Thoracic aorta (tissue), 2 donors: ENCODE results near the gene PABPC1L2A. TPM values are rescaled to one million over a fixed set of nuclear protein-coding genes. Genes with fewer than 3 reads are reported as not detected.
"Not testable (repeated sequence)": the region's sequence is repeated elsewhere in the genome, so short reads cannot be mapped to it uniquely, and the experiment has no call there.

ENCODE experiments used
- ATAC-seq: fragments of 150-250 bp; one replicate; pipeline ENCODE4 v1.8.0; 2017; ENCODE audit warnings: low read depth; ENCODE audit not compliant: insufficient number of reproducible peaks, low FRiP score
- DNase-seq: peaks from one replicate; pipeline ENCODE4 v3.0.0-alpha.2; 2020; ENCODE audit warnings: low spot score
- H3K27ac ChIP-seq, 2 donors: fragments of 200-600 bp; sonication (generic); 1 replicate in 1 of 2; 2 replicates in 1 of 2; pipeline ENCODE4 v1.5.1; 2016; ENCODE audit warnings: mild to moderate bottlenecking in 2 of 2, moderate library complexity in 2 of 2
- H3K27me3 ChIP-seq: fragments of 200-600 bp; sonication (generic); replicated peaks from 2 replicates; pipeline ENCODE4 v1.6.0; 2016; ENCODE audit warnings: mild to moderate bottlenecking; ENCODE audit not compliant: insufficient read depth
- H3K36me3 ChIP-seq: fragments of 200-600 bp; sonication (generic); one replicate; pipeline ENCODE4 v1.5.1; 2016
- H3K4me1 ChIP-seq, 2 donors: fragments of 200-600 bp; sonication (generic); 1 replicate in 1 of 2; 2 replicates in 1 of 2; pipeline versions ENCODE4 v1.5.1 to v1.6.0; 2016; ENCODE audit warnings: low read depth in 2 of 2, mild to moderate bottlenecking in 1 of 2; ENCODE audit not compliant: control insufficient read depth in 1 of 2
- H3K4me3 ChIP-seq: fragments of 200-600 bp; sonication (generic); 2 replicates; pipeline ENCODE4 v1.5.1; 2016; ENCODE audit warnings: mild to moderate bottlenecking
- H3K9me3 ChIP-seq: fragments of 200-600 bp; sonication (generic); 2 replicates; pipeline ENCODE4 v1.5.1; 2016
- CTCF ChIP-seq: fragments of 200-600 bp; sonication (generic); IDR thresholded peaks from one replicate; pipeline ENCODE4 v1.5.1; 2019; ENCODE audit warnings: antibody characterized with exemption
- total RNA-seq, 2 donors: library from RNA; depleted of rRNA; stranded (reverse); fragments of >200 nt; gene quantifications; one replicate each; pipeline versions ENCODE4 v1.1.0 to v1.2.3, GENCODE V29; 2016

Gene PABPC1L2A
- total RNA-seq, 2 donors from 2014 or later, result not detected

DNA sequence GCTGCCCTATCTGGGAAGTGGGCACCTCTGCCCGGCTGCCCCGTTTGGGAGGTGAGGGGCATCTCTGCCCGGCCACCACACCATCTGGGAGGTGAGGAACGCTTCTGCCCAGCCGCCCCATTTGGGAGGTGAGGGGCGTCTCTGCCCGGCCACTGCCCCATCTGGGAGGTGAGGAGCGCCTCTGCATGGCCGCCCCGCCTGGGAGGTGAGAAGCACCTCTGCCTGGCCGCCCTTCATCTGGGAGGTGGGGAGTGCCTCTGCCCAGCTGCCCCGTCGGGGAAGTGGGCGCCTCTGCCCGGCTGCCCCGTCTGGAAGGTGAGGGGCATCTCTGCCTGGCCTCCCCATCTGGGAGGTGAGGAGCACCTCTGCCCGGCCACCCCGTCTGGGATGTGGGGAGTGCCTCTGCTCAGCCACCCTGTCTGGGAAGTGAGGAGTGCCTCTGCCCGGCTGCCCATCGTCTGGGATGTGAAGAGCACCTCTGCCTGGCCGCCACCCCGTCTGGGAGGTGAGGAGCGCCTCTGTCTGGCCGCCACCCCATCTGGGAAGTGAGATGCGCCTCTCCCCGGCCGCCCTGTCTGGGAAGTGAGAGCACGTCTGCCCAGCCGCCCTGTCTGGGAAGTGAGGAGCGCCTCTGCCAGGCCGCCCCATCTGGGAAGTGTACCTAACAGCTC is 9.8 kb downstream of the PABPC1L2A start:
- H3K27ac ChIP-seq, result no peak overlapping the region
- H3K4me3 ChIP-seq, result no peak overlapping the region
- ATAC-seq (no peak), DNase-seq (no peak)
- no peak for TF ChIP-seq CTCF
- H3K4me1 ChIP-seq, result no peaks in the 10 kb centered on the region
- no peaks in the 10 kb centered on the region for H3K36me3 ChIP-seq
- H3K9me3 ChIP-seq, result no peaks in the 10 kb centered on the region
- H3K27me3 ChIP-seq, result no peaks in the 10 kb centered on the region

- no peaks in the 10 kb centered on the region for H3K4me1 ChIP-seq
- TF ChIP-seq CTCF, result no peak
- no peaks in the 10 kb centered on the region for H3K9me3 ChIP-seq
- no peak overlapping the region for H3K27ac ChIP-seq
- no peak for DNase-seq
- H3K27me3 ChIP-seq, result no peaks in the 10 kb centered on the region
- no peaks in the 10 kb centered on the region for H3K36me3 ChIP-seq
- no peak for ATAC-seq
- no peak overlapping the region for H3K4me3 ChIP-seq
Measured at GRCh38 chrX:73068467-73069364, 10.6 kb downstream of the PABPC1L2A start.

GRCh38 chrX:73067761-73068466 is 11.4 kb downstream of the PABPC1L2A start:
- not testable (repeated sequence) for H3K36me3 ChIP-seq, H3K9me3 ChIP-seq, H3K27ac ChIP-seq, ATAC-seq, H3K4me1 ChIP-seq, DNase-seq, H3K27me3 ChIP-seq, H3K4me3 ChIP-seq

- H3K4me1 ChIP-seq, result no peaks in the 10 kb centered on the region
- no peak for DNase-seq
- H3K36me3 ChIP-seq, result no peaks in the 10 kb centered on the region
- no peaks in the 10 kb centered on the region for H3K27me3 ChIP-seq
- no peaks in the 10 kb centered on the region for H3K9me3 ChIP-seq
- no peak for TF ChIP-seq CTCF
- no peak for ATAC-seq
- H3K27ac ChIP-seq, result no peak overlapping the region
- H3K4me3 ChIP-seq, result no peak overlapping the region
Measured at GRCh38 chrX:73028876-73029275, 50.4 kb downstream of the PABPC1L2A start.

Other genes with a start within 250 kb of the PABPC1L2A start
- gene FAM236C, start 166.9 kb downstream of the PABPC1L2A start, total RNA-seq, result not detected
- not detected for gene FAM236A, start 141.3 kb downstream of the PABPC1L2A start, total RNA-seq
- not detected for gene DMRTC1, start 135.7 kb downstream of the PABPC1L2A start, total RNA-seq
- not detected for gene PABPC1L2B, start 76.6 kb downstream of the PABPC1L2A start, total RNA-seq
- 1 to 10 TPM; 4.2 TPM for gene NAP1L2, start 135.3 kb upstream of the PABPC1L2A start, total RNA-seq